HEK293T (cell line): ENCODE results near the gene MAGEA8.

Source experiments
- FOXA1 ChIP-seq: fragments of 450-650 bp; IDR thresholded peaks from 2 replicates; pipeline ENCODE4 v1.6.1; 2016; ENCODE audit warnings: mild to moderate bottlenecking
- L3MBTL2 ChIP-seq: fragments of 450-650 bp; conservative IDR thresholded peaks from 2 replicates; pipeline ENCODE4 v1.6.1; 2016; ENCODE audit warnings: mild to moderate bottlenecking
- TF ChIP-seq, protein P1 (sequence below): fragments of 450-650 bp; IDR thresholded peaks from 2 replicates; pipeline ENCODE4 v1.6.1; 2016

DNA sequence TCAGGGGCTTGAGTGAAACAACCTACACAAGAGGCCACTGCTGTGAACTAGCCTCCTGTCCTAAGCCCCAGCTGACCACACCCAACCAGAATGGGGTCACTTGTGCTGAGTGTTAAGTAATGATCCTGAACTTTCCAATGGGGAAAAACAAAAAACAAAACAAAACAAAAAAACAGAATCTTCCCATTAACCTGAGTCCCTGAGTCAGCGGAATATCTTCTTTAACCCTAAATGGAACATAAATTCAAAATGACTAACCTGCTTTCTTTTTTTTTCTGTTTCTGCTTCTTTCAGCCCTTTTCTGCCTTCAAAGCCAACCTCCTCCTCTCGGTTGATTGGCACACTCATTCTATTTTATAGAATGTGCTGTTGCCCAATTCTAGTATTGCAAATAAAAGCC lies 31.2 kb upstream of the MAGEA8 start:
- TF ChIP-seq FOXA1 (no peak), L3MBTL2 (no peak)
- TF ChIP-seq, protein P1, sequence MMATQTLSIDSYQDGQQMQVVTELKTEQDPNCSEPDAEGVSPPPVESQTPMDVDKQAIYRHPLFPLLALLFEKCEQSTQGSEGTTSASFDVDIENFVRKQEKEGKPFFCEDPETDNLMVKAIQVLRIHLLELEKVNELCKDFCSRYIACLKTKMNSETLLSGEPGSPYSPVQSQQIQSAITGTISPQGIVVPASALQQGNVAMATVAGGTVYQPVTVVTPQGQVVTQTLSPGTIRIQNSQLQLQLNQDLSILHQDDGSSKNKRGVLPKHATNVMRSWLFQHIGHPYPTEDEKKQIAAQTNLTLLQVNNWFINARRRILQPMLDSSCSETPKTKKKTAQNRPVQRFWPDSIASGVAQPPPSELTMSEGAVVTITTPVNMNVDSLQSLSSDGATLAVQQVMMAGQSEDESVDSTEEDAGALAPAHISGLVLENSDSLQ = no peak
